Rectal smooth muscle tissue (tissue), 1 donor: Measurements from ENCODE around the gene TBC1D22A.

Experiments used
- H3K27ac ChIP-seq: one replicate; pipeline ENCODE4 v1.7.0; 2013; ENCODE audit warnings: low read depth, low read length, inconsistent platforms
- H3K27me3 ChIP-seq: one replicate; pipeline ENCODE4 v1.7.0; 2013; ENCODE audit warnings: low read length; ENCODE audit not compliant: control insufficient read depth, insufficient read depth
- H3K36me3 ChIP-seq: one replicate; pipeline ENCODE4 v1.7.0; 2013; ENCODE audit warnings: low read length; ENCODE audit not compliant: control insufficient read depth, insufficient read depth
- H3K4me1 ChIP-seq: one replicate; pipeline ENCODE4 v1.7.0; 2013; ENCODE audit warnings: low read length; ENCODE audit not compliant: control insufficient read depth, insufficient read depth
- H3K4me3 ChIP-seq: one replicate; pipeline ENCODE4 v1.7.0; 2013; ENCODE audit warnings: low read length
- H3K9ac ChIP-seq: one replicate; pipeline ENCODE4 v1.7.0; 2013; ENCODE audit warnings: low read length

Gene TBC1D22A

GRCh38 chr22:47009304-47010101 lies 247.1 kb downstream of the TBC1D22A start:
- Histone ChIP-seq H3K27me3 (no peaks in the 10 kb centered on the region), H3K4me1 (no peaks in the 10 kb centered on the region), H3K9ac (no peak overlapping the region), H3K36me3 (peaks cover 6% of the 10 kb centered on the region), H3K27ac (no peak overlapping the region), H3K4me3 (no peak overlapping the region)

DNA sequence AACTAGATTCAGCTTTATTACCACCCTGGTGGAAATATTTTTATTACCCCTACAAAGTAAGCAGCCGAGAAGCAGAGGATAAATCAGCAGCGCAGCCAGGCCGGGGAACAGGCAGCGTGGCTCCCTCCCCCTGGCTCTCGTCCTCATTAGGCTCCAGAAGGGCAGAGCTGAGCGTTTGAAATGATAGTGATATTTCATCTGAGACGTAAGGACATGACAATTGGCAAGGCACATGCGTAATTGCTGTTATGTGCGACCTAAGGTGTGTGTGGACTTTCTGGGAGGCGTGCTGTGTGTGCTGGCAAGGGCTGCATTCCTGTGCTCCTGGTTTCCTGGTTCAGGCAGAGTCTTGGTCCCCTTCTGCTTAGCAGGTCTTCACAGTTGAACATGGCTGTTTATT lies 247.8 kb downstream of the TBC1D22A start:
- Histone ChIP-seq H3K9ac (no peak overlapping the region), H3K4me3 (no peak overlapping the region), H3K4me1 (no peaks in the 10 kb centered on the region), H3K27me3 (no peaks in the 10 kb centered on the region), H3K36me3 (peaks cover 6% of the 10 kb centered on the region), H3K27ac (no peak overlapping the region)

- no peaks in the 10 kb centered on the region for H3K4me1 ChIP-seq
- H3K4me3 ChIP-seq, result no peak overlapping the region
- H3K27ac ChIP-seq, result no peak overlapping the region
- peaks cover 6% of the 10 kb centered on the region for H3K36me3 ChIP-seq
- H3K27me3 ChIP-seq, result no peaks in the 10 kb centered on the region
- no peak overlapping the region for H3K9ac ChIP-seq
These were observed 248.8 kb downstream of the TBC1D22A start for GRCh38 chr22:47011131-47011858.

DNA sequence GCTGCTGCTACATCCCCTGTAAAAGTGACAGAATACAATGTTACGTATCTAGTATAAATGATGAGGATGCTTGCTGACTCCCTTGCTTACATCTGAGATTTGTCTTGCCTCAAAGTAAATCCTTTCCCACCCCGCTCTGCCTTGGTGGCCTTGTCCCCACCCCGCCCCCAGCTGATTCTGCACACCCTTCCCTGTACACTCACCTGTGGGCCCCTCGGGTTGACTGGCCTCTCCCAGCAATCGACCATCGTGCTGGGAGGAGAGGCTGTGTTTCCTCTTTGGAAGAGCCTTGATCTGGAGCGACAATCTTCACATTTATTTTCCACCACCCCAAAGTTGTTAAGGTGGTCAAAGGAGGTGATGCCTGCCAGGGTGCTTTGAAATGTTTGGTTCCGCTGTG lies 249.4 kb downstream of the TBC1D22A start:
- Histone ChIP-seq H3K4me1 (no peaks in the 10 kb centered on the region), H3K9ac (no peak overlapping the region), H3K27ac (no peak overlapping the region), H3K4me3 (no peak overlapping the region), H3K27me3 (no peaks in the 10 kb centered on the region), H3K36me3 (peaks cover 6% of the 10 kb centered on the region)

GRCh38 chr22:47012589-47013370 lies 250.3 kb downstream of the TBC1D22A start:
- Histone ChIP-seq H3K4me3 (no peak overlapping the region), H3K4me1 (no peaks in the 10 kb centered on the region), H3K27me3 (no peaks in the 10 kb centered on the region), H3K9ac (no peak overlapping the region), H3K36me3 (peaks cover 6% of the 10 kb centered on the region), H3K27ac (no peak overlapping the region)

DNA sequence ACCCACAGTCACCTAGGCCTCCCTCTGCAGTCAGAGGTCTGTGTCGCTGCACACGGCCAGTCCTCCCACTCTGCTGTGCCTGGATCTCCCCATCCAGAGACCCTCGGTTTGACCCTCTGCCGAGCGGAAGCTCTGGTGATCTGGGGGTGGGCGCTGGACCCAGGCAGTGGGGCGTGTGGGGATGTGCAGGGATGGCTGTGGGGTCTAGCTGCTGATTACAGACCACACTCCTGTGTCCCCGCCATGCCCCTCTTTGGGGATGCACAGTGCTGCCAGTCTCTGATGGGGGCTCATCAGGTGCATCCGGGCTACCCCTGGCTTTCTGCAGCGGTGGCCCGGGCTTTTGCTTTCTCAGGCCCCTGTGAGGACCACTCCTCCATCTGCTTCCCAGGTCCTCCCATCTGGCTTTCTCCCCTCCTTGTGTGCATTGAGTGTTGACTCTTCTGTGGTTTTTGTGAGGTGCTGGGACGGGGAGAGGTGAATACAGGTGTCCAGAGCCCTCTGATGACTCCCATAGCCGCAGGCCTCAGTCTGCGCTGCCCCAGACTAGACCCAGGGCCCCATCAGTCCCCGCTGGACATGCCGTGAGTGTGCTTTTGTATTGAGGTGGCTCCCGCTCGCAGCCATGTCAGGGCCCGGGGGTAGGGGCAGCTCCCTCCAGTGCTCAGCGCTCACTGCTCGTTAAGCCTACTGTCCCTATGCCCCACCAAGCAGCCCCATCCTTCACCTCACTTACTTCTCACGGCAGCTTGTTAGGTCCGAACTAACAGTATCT lies 251.6 kb downstream of the TBC1D22A start:
- no peaks in the 10 kb centered on the region for H3K4me1 ChIP-seq
- no peak overlapping the region for H3K27ac ChIP-seq
- H3K27me3 ChIP-seq, result no peaks in the 10 kb centered on the region
- no peak overlapping the region for H3K9ac ChIP-seq
- H3K36me3 ChIP-seq, result peaks cover 5% of the 10 kb centered on the region
- no peak overlapping the region for H3K4me3 ChIP-seq

DNA sequence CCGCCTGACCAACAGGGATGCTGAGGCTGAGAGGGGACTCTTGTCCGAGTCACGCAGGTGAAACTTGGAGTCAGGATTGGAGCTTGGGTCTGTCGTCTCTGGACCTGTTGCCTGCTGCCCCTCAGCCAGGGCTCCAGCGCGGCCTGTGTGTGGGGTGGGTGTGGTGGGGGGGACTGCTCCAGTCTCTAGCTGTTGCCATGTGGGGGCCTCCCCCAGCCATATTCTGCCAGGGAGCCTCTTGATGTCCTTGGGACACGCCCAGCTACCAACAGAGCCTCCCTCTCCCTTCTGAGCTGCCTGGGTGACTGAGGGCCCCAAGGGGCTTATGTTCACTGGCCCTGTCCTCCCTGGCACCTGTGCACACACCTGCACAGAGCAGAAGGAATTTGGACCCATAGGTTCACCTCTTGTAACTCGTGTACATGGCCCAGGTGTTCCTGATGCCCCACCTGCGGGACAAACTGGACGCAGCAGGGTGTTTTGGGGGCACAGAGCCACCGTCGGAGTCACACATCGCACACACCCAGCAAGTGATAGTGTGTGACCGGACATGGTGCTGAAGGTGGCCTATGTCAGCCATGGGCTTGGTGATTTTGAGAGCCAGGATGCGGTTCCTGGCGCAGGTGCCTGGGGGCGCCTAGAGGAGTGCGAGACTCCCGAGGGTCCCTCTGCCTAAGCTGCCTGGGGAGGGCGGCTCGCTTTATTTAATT lies 252.3 kb downstream of the TBC1D22A start:
- Histone ChIP-seq H3K27ac (no peak overlapping the region), H3K4me1 (no peaks in the 10 kb centered on the region), H3K27me3 (no peaks in the 10 kb centered on the region), H3K9ac (no peak overlapping the region), H3K4me3 (no peak overlapping the region), H3K36me3 (no peaks in the 10 kb centered on the region)

- H3K9ac ChIP-seq, result no peak overlapping the region
- H3K36me3 ChIP-seq, result no peaks in the 10 kb centered on the region
- H3K4me1 ChIP-seq, result no peaks in the 10 kb centered on the region
- no peak overlapping the region for H3K4me3 ChIP-seq
- no peaks in the 10 kb centered on the region for H3K27me3 ChIP-seq
- H3K27ac ChIP-seq, result no peak overlapping the region
These were observed 253.2 kb downstream of the TBC1D22A start for GRCh38 chr22:47015589-47016178.

- H3K4me1 ChIP-seq, result no peaks in the 10 kb centered on the region
- H3K36me3 ChIP-seq, result no peaks in the 10 kb centered on the region
- no peak overlapping the region for H3K27ac ChIP-seq
- H3K27me3 ChIP-seq, result no peaks in the 10 kb centered on the region
- H3K4me3 ChIP-seq, result no peak overlapping the region
- H3K9ac ChIP-seq, result no peak overlapping the region
These were observed 254.2 kb downstream of the TBC1D22A start for GRCh38 chr22:47016631-47017030.

- H3K27ac ChIP-seq, result no peak overlapping the region
- H3K27me3 ChIP-seq, result no peaks in the 10 kb centered on the region
- no peaks in the 10 kb centered on the region for H3K36me3 ChIP-seq
- no peaks in the 10 kb centered on the region for H3K4me1 ChIP-seq
- no peak overlapping the region for H3K4me3 ChIP-seq
- H3K9ac ChIP-seq, result no peak overlapping the region
These were observed 254.8 kb downstream of the TBC1D22A start for GRCh38 chr22:47017245-47017644.
